Kidney (tissue), 14 donors: ENCODE measurements around the gene AMH. TPM values are rescaled to one million over a fixed set of nuclear protein-coding genes. Genes with fewer than 3 reads are reported as not detected.

Source experiments
- DNase-seq, 5 donors: peaks; one replicate each; pipeline ENCODE4 v3.0.0-alpha.2; 2013 to 2020
- FAIRE-seq: peaks from 2 replicates; lab custom pipeline; 2012; peaks lifted over from hg19 to GRCh38; lab: Jason Lieb, UNC
- H3K27ac ChIP-seq, 2 donors: one replicate each; pipeline ENCODE4 v1.7.0; 2013; ENCODE audit warnings: low read depth in 2 of 2, low read length in 2 of 2, inconsistent platforms in 1 of 2
- H3K27me3 ChIP-seq: one replicate; pipeline ENCODE4 v1.7.1; 2013; ENCODE audit warnings: low read length, inconsistent platforms; ENCODE audit not compliant: control insufficient read depth, insufficient read depth
- H3K36me3 ChIP-seq, 3 donors: one replicate each; pipeline versions ENCODE4 v1.7.0 to v1.7.1; 2013; ENCODE audit warnings: low read length in 3 of 3, control low read depth in 1 of 3, inconsistent platforms in 1 of 3; ENCODE audit not compliant: insufficient read depth in 3 of 3, control insufficient read depth in 2 of 3
- H3K4me1 ChIP-seq, 3 donors: one replicate each; pipeline versions ENCODE4 v1.7.0 to v1.7.1; 2013; ENCODE audit warnings: low read length in 3 of 3, inconsistent platforms in 1 of 3, low read depth in 1 of 3; ENCODE audit not compliant: control insufficient read depth in 2 of 3, insufficient read depth in 2 of 3
- H3K4me3 ChIP-seq, 3 donors: one replicate each; pipeline versions ENCODE4 v1.7.0 to v1.8.1; 2013; ENCODE audit warnings: low read length in 3 of 3, control low read depth in 1 of 3, inconsistent platforms in 1 of 3
- H3K9ac ChIP-seq, 3 donors: one replicate each; pipeline versions ENCODE4 v1.7.0 to v1.7.1; 2013; ENCODE audit warnings: low read length in 3 of 3, control low read depth in 1 of 3, inconsistent platforms in 1 of 3
- H3K9me3 ChIP-seq, 3 donors: one replicate each; pipeline versions ENCODE4 v1.7.0 to v1.7.1; 2013; ENCODE audit warnings: low read length in 3 of 3, control low read depth in 1 of 3, inconsistent platforms in 1 of 3; ENCODE audit not compliant: control insufficient read depth in 2 of 3, insufficient read depth in 1 of 3
- intact Hi-C: fragments of 100-400 bp; cut with DNase I; formaldehyde crosslinking; loops from one replicate; pipeline ENCODE4 v1.11.1; 2022
- polyA plus RNA-seq: library from polyadenylated mRNA; stranded (reverse); fragments of 350-450 nt; fragmentation: Illumina TruSeq; extraction: RNeasy Lipid Tissue Mini Kit (QIAGEN cat#74804); gene quantifications from one replicate; pipeline ENCODE4 v1.2.3, GENCODE V29; 2014; ENCODE audit warnings: low read depth, low replicate concordance; ENCODE audit not compliant: insufficient read depth
- total RNA-seq: library from RNA; stranded (reverse); fragmentation: NEBNext Ultra II Directional; extraction: Animal tissue kit (Norgen Biotek cat#: 25700); gene quantifications from one replicate; pipeline ENCODE4 v1.2.1, GENCODE V29; 2021
- TF ChIP-seq, protein P1 (sequence below): IDR thresholded peaks from 3 replicates; pipeline ENCODE4 v1.5.1; 2012; ENCODE audit warnings: mild to moderate bottlenecking, moderate library complexity, borderline replicate concordance; ENCODE audit not compliant: insufficient read depth; ENCODE audit errors: extremely low read depth
- donor health status: control.
- donor health status: control.
- donor health status: control.
- donor health status: control.
- donor health status: control.
- donor health status: DM: yes; HTN: yes; CAD: no.
- donor health status: Normal renal cell carcinoma (clear cell type).

AMH gene
- total and polyA plus RNA-seq, 2 donors from 2014 or later: 0.60 to 1.0 TPM

DNA sequence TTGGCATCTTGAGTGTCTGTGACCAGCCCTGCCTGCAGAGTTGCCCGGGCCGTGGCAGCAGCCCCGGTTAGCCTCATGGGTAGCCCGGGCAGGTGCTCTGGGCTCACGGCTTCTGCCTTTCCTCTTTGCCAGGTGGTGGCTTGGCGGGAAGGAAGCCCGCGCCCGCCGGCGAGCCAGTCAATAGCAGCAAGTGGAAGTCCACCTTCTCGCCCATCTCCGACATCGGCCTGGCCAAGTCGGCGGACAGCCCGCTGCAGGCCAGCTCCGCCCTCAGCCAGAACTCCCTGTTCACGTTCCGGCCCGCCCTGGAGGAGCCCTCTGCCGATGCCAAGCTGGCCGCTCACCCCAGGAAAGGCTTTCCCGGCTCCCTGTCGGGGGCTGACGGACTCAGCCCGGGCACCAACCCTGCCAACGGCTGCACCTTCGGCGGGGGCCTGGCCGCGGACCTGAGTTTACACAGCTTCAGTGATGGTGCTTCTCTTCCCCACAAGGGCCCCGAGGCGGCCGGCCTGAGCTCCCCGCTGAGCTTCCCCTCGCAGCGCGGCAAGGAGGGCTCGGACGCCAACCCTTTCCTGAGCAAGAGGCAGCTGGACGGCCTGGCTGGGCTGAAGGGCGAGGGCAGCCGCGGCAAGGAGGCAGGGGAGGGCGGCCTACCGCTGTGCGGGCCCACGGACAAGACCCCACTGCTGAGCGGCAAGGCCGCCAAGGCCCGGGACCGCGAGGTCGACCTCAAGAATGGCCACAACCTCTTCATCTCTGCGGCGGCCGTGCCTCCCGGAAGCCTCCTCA is 22.9 kb upstream of the AMH start:
- DNase-seq: no peak

DNA sequence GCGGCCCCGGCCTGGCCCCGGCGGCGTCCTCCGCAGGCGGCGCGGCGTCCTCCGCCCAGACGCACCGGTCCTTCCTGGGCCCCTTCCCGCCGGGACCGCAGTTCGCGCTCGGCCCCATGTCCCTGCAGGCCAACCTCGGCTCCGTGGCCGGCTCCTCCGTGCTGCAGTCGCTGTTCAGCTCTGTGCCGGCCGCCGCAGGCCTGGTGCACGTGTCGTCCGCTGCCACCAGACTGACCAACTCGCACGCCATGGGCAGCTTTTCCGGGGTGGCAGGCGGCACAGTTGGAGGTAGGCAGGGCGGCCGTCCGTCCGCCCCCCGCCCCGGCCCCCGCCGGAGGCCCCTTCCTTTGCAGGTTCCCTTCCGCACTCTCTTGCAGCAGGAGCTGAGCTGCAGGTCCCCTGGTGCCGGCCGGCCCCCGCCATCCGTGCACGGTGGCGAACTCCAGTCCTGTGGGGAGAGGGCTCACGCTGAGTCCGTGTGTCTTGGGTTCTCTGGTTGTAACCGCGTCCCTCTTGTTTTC is 22.2 kb upstream of the AMH start:
- DNase-seq: no peak
- peaks cover 0 to 11% (median 3%) of the 10 kb centered on the region in 3 donors for H3K36me3 ChIP-seq
- intact Hi-C loops: no loop called here

More for the DNA sequence above, 22.9 kb upstream of the AMH start:
- intact Hi-C loops: no loop called here
- TF ChIP-seq, protein P1, sequence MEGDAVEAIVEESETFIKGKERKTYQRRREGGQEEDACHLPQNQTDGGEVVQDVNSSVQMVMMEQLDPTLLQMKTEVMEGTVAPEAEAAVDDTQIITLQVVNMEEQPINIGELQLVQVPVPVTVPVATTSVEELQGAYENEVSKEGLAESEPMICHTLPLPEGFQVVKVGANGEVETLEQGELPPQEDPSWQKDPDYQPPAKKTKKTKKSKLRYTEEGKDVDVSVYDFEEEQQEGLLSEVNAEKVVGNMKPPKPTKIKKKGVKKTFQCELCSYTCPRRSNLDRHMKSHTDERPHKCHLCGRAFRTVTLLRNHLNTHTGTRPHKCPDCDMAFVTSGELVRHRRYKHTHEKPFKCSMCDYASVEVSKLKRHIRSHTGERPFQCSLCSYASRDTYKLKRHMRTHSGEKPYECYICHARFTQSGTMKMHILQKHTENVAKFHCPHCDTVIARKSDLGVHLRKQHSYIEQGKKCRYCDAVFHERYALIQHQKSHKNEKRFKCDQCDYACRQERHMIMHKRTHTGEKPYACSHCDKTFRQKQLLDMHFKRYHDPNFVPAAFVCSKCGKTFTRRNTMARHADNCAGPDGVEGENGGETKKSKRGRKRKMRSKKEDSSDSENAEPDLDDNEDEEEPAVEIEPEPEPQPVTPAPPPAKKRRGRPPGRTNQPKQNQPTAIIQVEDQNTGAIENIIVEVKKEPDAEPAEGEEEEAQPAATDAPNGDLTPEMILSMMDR: no peak
- H3K9ac ChIP-seq: no peak overlapping the region
- no peaks in the 10 kb centered on the region for H3K27me3 ChIP-seq
- H3K27ac ChIP-seq: no peak overlapping the region
- H3K36me3 ChIP-seq: peaks cover 0 to 11% (median 0%) of the 10 kb centered on the region in 3 donors
- peaks cover 0 to 10% (median 0%) of the 10 kb centered on the region in 3 donors for H3K4me1 ChIP-seq
- no peak overlapping the region for H3K4me3 ChIP-seq
- H3K9me3 ChIP-seq: no peaks in the 10 kb centered on the region
- FAIRE-seq: no peak

DNA sequence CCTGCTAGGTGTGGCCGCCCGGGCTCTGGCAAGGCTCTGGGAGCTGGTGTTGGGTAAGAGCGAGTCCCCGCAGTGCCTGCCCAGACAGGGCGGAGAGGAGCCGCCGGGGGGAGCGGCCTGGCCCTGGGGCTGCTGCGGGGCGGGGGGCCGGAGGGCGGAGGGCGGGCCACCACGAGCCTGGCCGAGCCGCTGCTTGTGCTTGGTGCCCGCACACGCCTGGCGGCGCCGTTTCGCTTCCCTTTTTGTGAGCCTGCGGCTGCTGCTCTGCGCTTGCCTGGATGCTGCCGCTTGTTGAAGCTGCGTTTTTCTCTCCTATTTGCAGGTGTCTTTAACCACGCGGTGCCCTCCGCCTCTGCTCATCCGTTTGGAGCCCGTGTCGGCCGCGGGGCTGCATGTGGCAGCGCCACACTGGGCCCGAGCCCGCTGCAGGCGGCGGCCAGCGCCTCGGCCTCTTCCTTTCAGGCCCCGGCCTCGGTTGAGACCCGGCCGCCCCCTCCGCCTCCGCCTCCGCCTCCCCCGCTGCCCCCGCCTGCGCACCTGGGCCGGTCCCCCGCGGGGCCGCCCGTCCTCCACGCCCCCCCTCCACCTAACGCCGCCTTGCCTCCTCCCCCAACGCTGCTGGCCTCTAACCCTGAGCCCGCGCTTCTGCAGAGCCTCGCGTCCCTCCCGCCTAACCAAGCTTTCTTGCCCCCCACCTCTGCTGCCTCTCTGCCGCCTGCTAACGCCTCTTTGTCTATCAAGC is 21.5 kb upstream of the AMH start:
- intact Hi-C loops: no loop called here
- Histone ChIP-seq H3K4me3 (no peak overlapping the region), H3K27ac (no peak overlapping the region), H3K36me3 (peaks cover 0 to 11% (median 3%) of the 10 kb centered on the region in 3 donors), H3K9ac (no peak overlapping the region), H3K9me3 (no peaks in the 10 kb centered on the region), H3K27me3 (no peaks in the 10 kb centered on the region), H3K4me1 (peaks cover 0 to 7% (median 0%) of the 10 kb centered on the region in 3 donors)
- TF ChIP-seq, protein P1: no peak
- DNase-seq (no peak), FAIRE-seq (no peak)

More for the DNA sequence above, 22.2 kb upstream of the AMH start:
- no peak overlapping the region for H3K4me3 ChIP-seq
- no peak for FAIRE-seq
- H3K27me3 ChIP-seq: no peaks in the 10 kb centered on the region
- TF ChIP-seq, protein P1: no peak
- no peak overlapping the region for H3K9ac ChIP-seq
- peaks cover 0 to 7% (median 0%) of the 10 kb centered on the region in 3 donors for H3K4me1 ChIP-seq
- H3K27ac ChIP-seq: no peak overlapping the region
- no peaks in the 10 kb centered on the region for H3K9me3 ChIP-seq
